Measurements from ENCODE around the gene PRSS36.
"Not testable (repeated sequence)": the region's sequence is repeated elsewhere in the genome, so short reads cannot be mapped to it uniquely, and the experiment has no call there.

Gene PRSS36

GRCh38 chr16:31182391-31182790 lies 32.5 kb upstream of the PRSS36 start:
- peaks cover 51% of the 10 kb centered on the region for H3K36me3 ChIP-seq (ENCODE audit: control insufficient read depth, insufficient read depth, low read length, severe bottlenecking)
- H3K9me3 ChIP-seq (ENCODE audit: control insufficient read depth, low read length): no peaks in the 10 kb centered on the region
- peaks cover 34% of the 10 kb centered on the region for H3K4me1 ChIP-seq (ENCODE audit: control insufficient read depth, insufficient read depth, low read length)
- DNase-seq (ENCODE audit: low read depth): peak; percentile 34
- H3K27me3 ChIP-seq (replicated peaks; ENCODE audit: control insufficient read depth, insufficient read depth, low read length): no peaks in the 10 kb centered on the region
- peak overlapping the region; percentile 96 for H3K9ac ChIP-seq (ENCODE audit: low read length)
- H3K4me3 ChIP-seq (ENCODE audit: low read length): peak overlapping the region; percentile 95

- Histone ChIP-seq H3K36me3 (ENCODE audit: control insufficient read depth, insufficient read depth, low read length, severe bottlenecking) (peaks cover 40% of the 10 kb centered on the region), H3K4me1 (ENCODE audit: control insufficient read depth, insufficient read depth, low read length) (peaks cover 34% of the 10 kb centered on the region), H3K4me3 (ENCODE audit: low read length) (peak overlapping the region; percentile 95), H3K9ac (ENCODE audit: low read length) (peak overlapping the region; percentile 96), H3K27me3 (replicated peaks; ENCODE audit: control insufficient read depth, insufficient read depth, low read length) (no peaks in the 10 kb centered on the region), H3K9me3 (ENCODE audit: control insufficient read depth, low read length) (no peaks in the 10 kb centered on the region)
- DNase-seq (ENCODE audit: low read depth): peak; percentile 65
Measured at GRCh38 chr16:31181102-31181830, 31.4 kb upstream of the PRSS36 start.

- DNase-seq (ENCODE audit: low read depth): peak; percentile 96
- H3K27me3 ChIP-seq (replicated peaks; ENCODE audit: control insufficient read depth, insufficient read depth, low read length): no peaks in the 10 kb centered on the region
Measured at GRCh38 chr16:31179747-31180459, 30.0 kb upstream of the PRSS36 start, which contains the start of gene FUS. Gene FUS (plus strand): TSS chr16:31180139. CDS start chr16:31180215, 76 bp downstream.

GRCh38 chr16:31179219-31179746 lies 29.4 kb upstream of the PRSS36 start:
- H3K9ac ChIP-seq (ENCODE audit: low read length): peak overlapping the region; percentile 96
- H3K27me3 ChIP-seq (replicated peaks; ENCODE audit: control insufficient read depth, insufficient read depth, low read length): no peaks in the 10 kb centered on the region
- peak overlapping the region; percentile 95 for H3K4me3 ChIP-seq (ENCODE audit: low read length)
- peaks cover 34% of the 10 kb centered on the region for H3K4me1 ChIP-seq (ENCODE audit: control insufficient read depth, insufficient read depth, low read length)
- no peaks in the 10 kb centered on the region for H3K9me3 ChIP-seq (ENCODE audit: control insufficient read depth, low read length)
- no peak for DNase-seq (ENCODE audit: low read depth)
- peaks cover 20% of the 10 kb centered on the region for H3K36me3 ChIP-seq (ENCODE audit: control insufficient read depth, insufficient read depth, low read length, severe bottlenecking)

More at GRCh38 chr16:31179747-31180459, 30.0 kb upstream of the PRSS36 start, which contains the start of gene FUS:
- Histone ChIP-seq H3K4me3 (ENCODE audit: low read length) (peak within 1 kb of the TSS; percentile 95), H3K4me1 (ENCODE audit: control insufficient read depth, insufficient read depth, low read length) (peaks cover 34% of the 10 kb centered on the region), H3K9ac (ENCODE audit: low read length) (peak within 1 kb of the TSS; percentile 96), H3K36me3 (ENCODE audit: control insufficient read depth, insufficient read depth, low read length, severe bottlenecking) (peaks cover 26% of the 10 kb centered on the region), H3K9me3 (ENCODE audit: control insufficient read depth, low read length) (no peaks in the 10 kb centered on the region)

GRCh38 chr16:31177136-31177535 lies 27.3 kb upstream of the PRSS36 start:
- H3K9ac ChIP-seq (ENCODE audit: low read length): no peak overlapping the region
- no peak for DNase-seq (ENCODE audit: low read depth)
- no peaks in the 10 kb centered on the region for H3K36me3 ChIP-seq (ENCODE audit: control insufficient read depth, insufficient read depth, low read length, severe bottlenecking)
- H3K27me3 ChIP-seq (replicated peaks; ENCODE audit: control insufficient read depth, insufficient read depth, low read length): no peaks in the 10 kb centered on the region
- peaks cover 14% of the 10 kb centered on the region for H3K4me1 ChIP-seq (ENCODE audit: control insufficient read depth, insufficient read depth, low read length)
- H3K4me3 ChIP-seq (ENCODE audit: low read length): no peak overlapping the region
- no peaks in the 10 kb centered on the region for H3K9me3 ChIP-seq (ENCODE audit: control insufficient read depth, low read length)

- H3K9ac ChIP-seq (ENCODE audit: low read length); H3K27me3 ChIP-seq (replicated peaks; ENCODE audit: control insufficient read depth, insufficient read depth, low read length); H3K4me1 ChIP-seq (ENCODE audit: control insufficient read depth, insufficient read depth, low read length); H3K4me3 ChIP-seq (ENCODE audit: low read length); H3K9me3 ChIP-seq (ENCODE audit: control insufficient read depth, low read length); H3K36me3 ChIP-seq (ENCODE audit: control insufficient read depth, insufficient read depth, low read length, severe bottlenecking); DNase-seq (ENCODE audit: low read depth): not testable (repeated sequence)
Measured at GRCh38 chr16:31170048-31170447, 20.2 kb upstream of the PRSS36 start.

GRCh38 chr16:31168848-31169247 lies 19.0 kb upstream of the PRSS36 start:
- H3K27me3 ChIP-seq (replicated peaks; ENCODE audit: control insufficient read depth, insufficient read depth, low read length): no peaks in the 10 kb centered on the region
- no peak overlapping the region for H3K4me3 ChIP-seq (ENCODE audit: low read length)
- DNase-seq (ENCODE audit: low read depth): no peak
- no peaks in the 10 kb centered on the region for H3K4me1 ChIP-seq (ENCODE audit: control insufficient read depth, insufficient read depth, low read length)
- no peaks in the 10 kb centered on the region for H3K36me3 ChIP-seq (ENCODE audit: control insufficient read depth, insufficient read depth, low read length, severe bottlenecking)
- no peaks in the 10 kb centered on the region for H3K9me3 ChIP-seq (ENCODE audit: control insufficient read depth, low read length)
- no peak overlapping the region for H3K9ac ChIP-seq (ENCODE audit: low read length)

GRCh38 chr16:31167315-31167714 lies 17.4 kb upstream of the PRSS36 start:
- Histone ChIP-seq H3K4me3 (ENCODE audit: low read length) (no peak overlapping the region), H3K9ac (ENCODE audit: low read length) (no peak overlapping the region), H3K4me1 (ENCODE audit: control insufficient read depth, insufficient read depth, low read length) (no peaks in the 10 kb centered on the region), H3K27me3 (replicated peaks; ENCODE audit: control insufficient read depth, insufficient read depth, low read length) (peaks cover 3% of the 10 kb centered on the region), H3K36me3 (ENCODE audit: control insufficient read depth, insufficient read depth, low read length, severe bottlenecking) (no peaks in the 10 kb centered on the region), H3K9me3 (ENCODE audit: control insufficient read depth, low read length) (no peaks in the 10 kb centered on the region)
- no peak for DNase-seq (ENCODE audit: low read depth)

- no peaks in the 10 kb centered on the region for H3K36me3 ChIP-seq (ENCODE audit: control insufficient read depth, insufficient read depth, low read length, severe bottlenecking)
- DNase-seq (ENCODE audit: low read depth): no peak
Measured at GRCh38 chr16:31157136-31157535, 7.3 kb upstream of the PRSS36 start.

GRCh38 chr16:31150976-31151375 lies 1.1 kb upstream of the PRSS36 start:
- H3K4me1 ChIP-seq (ENCODE audit: control insufficient read depth, insufficient read depth, low read length); H3K4me3 ChIP-seq (ENCODE audit: low read length); H3K9ac ChIP-seq (ENCODE audit: low read length); DNase-seq (ENCODE audit: low read depth); H3K9me3 ChIP-seq (ENCODE audit: control insufficient read depth, low read length); H3K36me3 ChIP-seq (ENCODE audit: control insufficient read depth, insufficient read depth, low read length, severe bottlenecking): not testable (repeated sequence)
- peaks cover 39% of the 10 kb centered on the region for H3K27me3 ChIP-seq (replicated peaks; ENCODE audit: control insufficient read depth, insufficient read depth, low read length)

More at GRCh38 chr16:31157136-31157535, 7.3 kb upstream of the PRSS36 start:
- Histone ChIP-seq H3K27me3 (replicated peaks; ENCODE audit: control insufficient read depth, insufficient read depth, low read length) (peaks cover 3% of the 10 kb centered on the region), H3K4me1 (ENCODE audit: control insufficient read depth, insufficient read depth, low read length) (no peaks in the 10 kb centered on the region), H3K9ac (ENCODE audit: low read length) (no peak overlapping the region), H3K4me3 (ENCODE audit: low read length) (no peak overlapping the region), H3K9me3 (ENCODE audit: control insufficient read depth, low read length) (no peaks in the 10 kb centered on the region)

- H3K9ac ChIP-seq (ENCODE audit: low read length): no peak overlapping the region
- H3K4me3 ChIP-seq (ENCODE audit: low read length): no peak overlapping the region
- no peak for DNase-seq (ENCODE audit: low read depth)
- no peaks in the 10 kb centered on the region for H3K9me3 ChIP-seq (ENCODE audit: control insufficient read depth, low read length)
- no peaks in the 10 kb centered on the region for H3K4me1 ChIP-seq (ENCODE audit: control insufficient read depth, insufficient read depth, low read length)
- H3K27me3 ChIP-seq (replicated peaks; ENCODE audit: control insufficient read depth, insufficient read depth, low read length): peaks cover 39% of the 10 kb centered on the region
- H3K36me3 ChIP-seq (ENCODE audit: control insufficient read depth, insufficient read depth, low read length, severe bottlenecking): no peaks in the 10 kb centered on the region
Measured at GRCh38 chr16:31149332-31149731, 534 bp downstream of the PRSS36 start.

Data from adipocyte (in vitro differentiated cells).